ENCODE data around the gene TPM1.

GRCh38 chr15:63042877-63043334 is 359 bp downstream of the TPM1 start:
- no peak for TF ChIP-seq EZH2 (IDR thresholded peaks at IDR 0.05; ENCODE audit: insufficient read depth, poor library complexity, severe bottlenecking)
- TF ChIP-seq EZH2phosphoT487 (IDR thresholded peaks at IDR 0.05; ENCODE audit: insufficient read depth, low read depth), result no peak

Measured in GM23248 (cell line).